HG02840 (cell line): ENCODE results near the gene ANKRD42.
"Not testable (repeated sequence)": the region's sequence is repeated elsewhere in the genome, so short reads cannot be mapped to it uniquely, and the experiment has no call there.

Experiments used
- ATAC-seq: cut with Tn5 transposase; IDR thresholded peaks from one replicate; pipeline ENCODE4 v1.9.1; 2021; ENCODE audit warnings: mild to moderate bottlenecking, moderate library complexity, moderate number of reproducible peaks; ENCODE audit not compliant: unreplicated experiment, low FRiP score

The ANKRD42 gene

DNA sequence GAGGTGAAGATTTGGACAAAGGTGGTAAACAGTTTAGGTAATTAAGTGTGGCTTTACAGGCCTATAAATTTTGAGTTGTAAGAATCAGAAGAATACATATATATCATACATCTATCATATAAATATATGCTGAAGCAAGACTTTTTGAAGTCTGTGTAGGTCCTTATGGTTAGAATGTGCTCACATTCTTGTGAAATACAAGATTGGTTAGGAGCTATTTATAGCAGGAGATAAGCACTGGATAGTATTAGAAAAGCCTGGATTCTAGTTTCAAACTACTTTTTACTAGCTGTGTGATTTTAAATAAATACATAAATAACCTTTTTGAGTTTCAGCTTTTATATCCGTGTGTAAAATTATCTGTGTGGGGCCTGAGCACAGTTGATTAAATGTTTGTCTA is 42.3 kb downstream of the ANKRD42 start:
- no peak for ATAC-seq

- ATAC-seq, result no peak
Observed at GRCh38 chr11:83238111-83238510, 44.6 kb downstream of the ANKRD42 start.

GRCh38 chr11:83241291-83241946 is 47.9 kb downstream of the ANKRD42 start:
- ATAC-seq, result no peak

- ATAC-seq, result no peak
Observed at GRCh38 chr11:83249445-83249844, 55.9 kb downstream of the ANKRD42 start.

- no peak for ATAC-seq
Observed at GRCh38 chr11:83249972-83250593, 56.6 kb downstream of the ANKRD42 start.

- ATAC-seq, result no peak
Observed at GRCh38 chr11:83252266-83252665, 58.8 kb downstream of the ANKRD42 start.

- ATAC-seq, result no peak
Observed at GRCh38 chr11:83252941-83253340, 59.4 kb downstream of the ANKRD42 start.

- ATAC-seq, result no peak
Observed at GRCh38 chr11:83255366-83255765, 61.9 kb downstream of the ANKRD42 start.

DNA sequence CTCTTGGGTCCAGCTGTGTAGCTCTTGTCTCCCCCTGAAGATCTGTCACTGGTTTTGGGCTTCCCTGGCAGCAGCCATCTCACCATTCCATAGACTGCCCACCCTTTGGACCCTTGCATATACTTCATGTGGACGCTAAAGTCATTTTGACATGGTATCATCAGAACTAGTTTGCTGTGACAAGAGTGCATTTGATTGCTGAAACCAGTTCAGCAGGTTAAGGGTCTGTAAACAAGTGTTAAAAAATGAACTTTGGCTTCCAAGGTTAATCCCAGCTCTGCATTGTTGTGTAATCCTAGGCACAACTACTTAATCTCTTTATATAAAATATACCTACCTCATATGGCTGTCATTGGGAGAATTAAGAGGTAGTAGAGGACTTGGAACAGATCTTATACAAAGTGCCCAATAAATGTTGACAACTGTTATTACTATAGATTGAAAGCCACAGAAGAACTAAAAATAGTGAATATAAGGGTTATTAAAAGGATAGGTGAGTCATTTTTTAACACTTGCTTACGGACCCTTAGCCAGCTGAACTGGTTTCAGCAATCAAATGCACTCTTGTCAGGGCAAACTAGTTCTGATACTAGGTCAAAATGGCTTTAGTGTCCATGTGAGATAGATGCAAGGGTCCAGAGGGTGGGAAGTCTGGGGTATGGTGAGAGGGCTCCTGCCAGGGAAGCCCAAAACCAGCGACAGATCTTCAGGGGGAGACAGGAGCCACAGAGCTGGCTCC is 63.3 kb downstream of the ANKRD42 start:
- no peak for ATAC-seq

- no peak for ATAC-seq
Observed at GRCh38 chr11:83257761-83258168, 64.3 kb downstream of the ANKRD42 start.

DNA sequence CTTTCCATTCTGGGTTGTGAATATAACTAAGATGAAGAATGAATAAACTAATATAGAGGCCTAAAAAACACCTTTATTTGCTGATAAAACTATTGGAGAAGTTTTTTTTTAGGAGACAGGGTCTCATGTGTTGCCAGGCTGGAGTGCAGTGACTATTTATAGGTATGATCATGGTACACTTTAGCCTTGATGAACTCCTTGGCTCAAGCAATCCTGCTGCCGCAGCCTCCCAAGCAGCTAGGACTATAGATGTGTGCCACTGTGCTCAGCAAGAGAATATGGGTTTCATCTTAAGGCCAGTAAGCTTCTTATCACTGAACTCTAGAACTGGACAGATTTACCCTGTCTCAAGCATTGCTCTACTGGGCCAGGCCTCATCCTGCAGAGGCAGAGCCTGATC is 66.0 kb downstream of the ANKRD42 start:
- ATAC-seq, result no peak

DNA sequence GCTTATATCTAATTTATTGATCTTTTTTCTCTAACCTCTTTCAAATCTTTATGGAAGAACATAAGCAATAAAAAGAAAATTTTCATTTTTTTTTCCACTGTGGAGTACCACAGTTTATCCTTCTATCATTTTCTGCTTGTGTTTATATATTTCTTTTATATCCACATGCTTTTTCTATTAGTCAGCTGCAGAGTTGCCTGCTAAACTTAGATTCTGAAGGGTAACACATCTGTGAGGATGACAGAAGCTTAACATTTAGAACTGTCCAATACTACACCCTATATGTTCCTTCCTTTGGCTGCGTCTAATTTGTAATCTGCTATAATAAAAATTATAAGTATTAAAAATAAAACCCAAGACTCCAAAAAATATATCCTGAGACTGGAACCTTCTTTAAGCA is 71.8 kb downstream of the ANKRD42 start:
- ATAC-seq, result no peak

DNA sequence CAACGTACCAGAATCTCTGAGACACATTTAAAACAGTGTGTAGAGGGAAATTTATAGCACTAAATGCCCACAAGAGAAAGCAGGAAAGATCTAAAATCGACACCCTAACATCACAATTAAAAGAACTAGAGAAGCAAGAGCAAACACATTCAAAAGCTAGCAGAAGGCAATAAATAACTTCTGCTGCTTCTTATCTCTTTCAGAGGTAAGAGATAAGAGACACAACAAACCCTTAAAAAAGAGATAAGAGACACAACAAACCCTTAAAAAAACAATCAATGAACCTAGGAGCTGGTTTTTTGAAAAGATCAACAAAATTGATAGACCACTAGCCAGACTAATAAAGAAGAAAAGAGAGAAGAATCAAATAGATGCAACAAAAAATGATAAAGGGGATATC is 75.6 kb downstream of the ANKRD42 start:
- ATAC-seq, result not testable (repeated sequence)

DNA sequence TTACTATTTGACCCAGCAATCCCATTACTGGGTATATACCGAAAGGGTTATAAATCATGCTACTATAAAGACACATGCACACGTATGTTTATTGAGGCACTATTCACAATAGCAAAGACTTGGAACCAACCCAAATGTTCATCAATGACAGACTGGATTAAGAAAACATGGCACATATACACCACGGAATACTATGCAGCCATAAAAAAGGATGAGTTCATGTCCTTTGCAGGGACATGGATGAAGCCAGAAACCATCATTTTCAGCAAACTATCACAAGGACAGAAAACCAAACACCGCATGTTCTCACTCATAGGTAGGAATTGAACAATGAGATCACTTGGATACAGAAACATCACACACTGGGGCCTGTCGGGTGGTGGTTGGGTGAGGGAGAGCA is 78.2 kb downstream of the ANKRD42 start:
- ATAC-seq, result not testable (repeated sequence)

DNA sequence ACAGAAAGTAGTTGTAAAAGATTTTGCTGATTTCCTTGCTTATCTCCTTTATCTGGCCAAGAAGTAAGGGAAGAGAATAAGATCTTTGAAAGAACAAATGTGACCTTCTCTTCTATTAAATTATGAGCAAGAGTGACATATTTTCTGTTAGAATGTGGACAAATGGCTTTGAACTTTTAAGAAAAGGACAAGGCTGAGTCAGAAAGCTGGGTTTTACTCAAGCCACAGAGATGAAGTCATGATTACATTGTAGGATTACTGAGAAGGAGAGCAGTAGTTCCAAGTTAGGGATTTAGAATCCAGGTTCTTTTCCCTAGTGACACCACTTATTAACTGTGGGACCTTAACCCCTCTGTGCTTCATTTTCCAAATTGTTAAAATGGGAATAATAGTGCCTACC is 79.1 kb downstream of the ANKRD42 start:
- no peak for ATAC-seq

DNA sequence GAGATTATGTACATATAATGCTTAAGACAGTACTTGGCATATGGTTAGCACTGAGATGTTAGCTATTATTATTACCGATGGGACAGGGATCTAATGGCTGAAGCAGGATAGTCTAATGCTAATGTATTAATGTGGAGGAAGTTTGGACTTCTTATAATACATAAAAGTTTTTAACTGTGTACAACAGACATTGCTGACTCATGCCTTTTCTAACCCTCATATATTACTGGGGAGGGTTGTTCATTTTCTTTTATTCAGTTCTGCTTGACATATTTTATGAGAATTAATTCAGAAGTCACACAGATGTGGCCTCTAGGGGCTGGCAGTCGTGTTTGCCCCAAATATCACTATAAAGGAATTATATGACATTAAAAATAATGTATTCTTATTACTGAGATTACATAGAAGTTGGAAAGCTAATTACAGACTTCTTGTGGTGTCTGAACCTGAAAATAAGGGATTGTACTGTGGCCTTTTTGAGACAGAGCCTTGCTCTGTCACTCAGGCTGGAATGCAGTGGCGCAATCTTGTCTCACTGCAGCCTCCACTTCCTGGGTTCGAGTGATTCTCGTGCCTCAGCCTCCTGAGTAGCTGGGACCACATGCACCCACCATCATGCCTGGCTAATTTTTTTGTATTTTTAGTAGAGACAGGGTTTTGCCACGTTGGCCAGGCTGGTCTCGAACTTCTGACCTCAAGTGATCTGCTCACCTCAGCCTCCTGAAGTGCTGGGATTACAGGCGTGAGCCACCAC is 82.6 kb downstream of the ANKRD42 start:
- ATAC-seq, result no peak

DNA sequence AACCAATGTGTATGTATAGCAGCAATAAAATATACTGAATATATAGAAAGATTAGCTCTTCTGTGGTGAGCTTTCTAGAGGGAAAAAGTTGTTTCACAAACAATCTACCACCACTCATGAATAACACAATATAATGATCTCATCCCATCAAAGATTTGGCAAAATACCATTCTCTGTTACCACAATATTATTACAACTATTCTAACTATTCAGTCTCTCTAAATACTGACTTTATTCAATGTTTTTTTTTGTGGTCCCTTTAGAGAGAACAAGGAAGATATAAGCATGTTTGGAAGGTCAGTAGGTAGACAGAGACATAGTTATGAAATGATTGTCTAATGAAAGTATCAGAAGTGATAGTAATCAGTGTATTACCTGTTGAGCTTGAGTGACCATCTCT is 84.8 kb downstream of the ANKRD42 start:
- no peak for ATAC-seq

GRCh38 chr11:83280256-83280655 is 86.7 kb downstream of the ANKRD42 start:
- ATAC-seq, result no peak

DNA sequence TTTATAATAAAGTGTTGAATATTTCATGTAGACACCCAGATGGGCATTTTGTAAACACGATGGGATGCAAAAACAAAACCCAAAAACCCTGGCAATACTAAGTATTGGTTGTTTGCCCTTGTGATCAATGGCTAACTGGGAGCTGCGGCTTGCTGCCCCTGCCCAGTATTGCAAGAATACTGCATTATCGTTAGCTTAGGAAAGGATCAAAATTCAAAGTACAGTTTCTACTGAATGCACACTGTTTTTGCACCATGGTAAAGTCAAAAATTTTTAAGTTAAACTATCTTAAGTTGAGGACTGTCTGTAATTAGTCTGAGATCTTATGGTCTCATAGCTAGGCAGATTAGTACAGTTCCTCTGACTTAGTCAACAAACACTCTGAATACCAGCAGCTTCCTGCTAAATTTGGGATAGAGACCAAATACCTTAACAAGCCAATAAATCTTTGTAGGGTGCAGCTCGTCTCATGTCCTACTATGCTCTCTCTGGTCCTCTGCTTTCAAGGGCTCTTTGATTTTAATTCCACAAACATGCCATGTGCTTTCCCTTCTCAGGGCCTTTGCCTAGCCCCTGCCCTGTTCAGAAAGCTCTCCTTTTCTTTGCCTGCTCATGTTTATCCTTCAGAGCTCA is 88.7 kb downstream of the ANKRD42 start:
- no peak for ATAC-seq

GRCh38 chr11:83284501-83285150 is 91.1 kb downstream of the ANKRD42 start:
- no peak for ATAC-seq
